IgD-negative memory B cell (primary cell): ENCODE data around the gene TTC34. TPM values are rescaled to one million over a fixed set of nuclear protein-coding genes. Genes with fewer than 3 reads are reported as not detected.
A peak's percentile ranks its signal among the peaks of the same experiment; 100 is the strongest.
"Not testable (repeated sequence)": the region's sequence is repeated elsewhere in the genome, so short reads cannot be mapped to it uniquely, and the experiment has no call there.

Experiments used
- H3K27ac Mint-ChIP-seq, 3 donors: one replicate each; pipeline ENCODE4 v1.8.0; 2020 to 2022; ENCODE audit warnings: mild to moderate bottlenecking in 3 of 3, mixed read lengths in 3 of 3, moderate library complexity in 1 of 3
- H3K27me3 Mint-ChIP-seq: one replicate; pipeline ENCODE4 v1.8.0; 2021; ENCODE audit warnings: mixed read lengths
- H3K36me3 Mint-ChIP-seq: one replicate; pipeline ENCODE4 v1.8.0; 2020; ENCODE audit warnings: mild to moderate bottlenecking, mixed read lengths
- H3K4me1 Mint-ChIP-seq, 3 donors: one replicate each; pipeline ENCODE4 v1.8.0; 2020 to 2022; ENCODE audit warnings: mixed read lengths in 3 of 3, mild to moderate bottlenecking in 1 of 3
- H3K4me3 Mint-ChIP-seq, 4 donors: one replicate each; pipeline ENCODE4 v1.8.0; 2020 to 2022; ENCODE audit warnings: mild to moderate bottlenecking in 4 of 4, mixed read lengths in 4 of 4, moderate library complexity in 3 of 4
- H3K9me3 Mint-ChIP-seq, 3 donors: one replicate each; pipeline ENCODE4 v1.8.0; 2020 to 2021; ENCODE audit warnings: mixed read lengths in 3 of 3, mild to moderate bottlenecking in 1 of 3
- polyA plus RNA-seq: library from polyadenylated mRNA; unstranded; fragments of 300-500 nt; fragmentation: Illumina TruSeq; gene quantifications from one replicate; pipeline ENCODE4 v1.2.3, GENCODE V29; 2021

Gene TTC34
- polyA plus RNA-seq, 1 donor from 2014 or later, result 0.06 TPM

- H3K27ac Mint-ChIP-seq, result no peak overlapping the region
- H3K36me3 Mint-ChIP-seq, result no peaks in the 10 kb centered on the region
- no peak overlapping the region for H3K4me3 Mint-ChIP-seq
Measured at GRCh38 chr1:2799811-2800663, 1.5 kb downstream of the TTC34 start.

GRCh38 chr1:2798958-2799357, 2.5 kb downstream of the TTC34 start:
- not testable (repeated sequence) for H3K4me1 Mint-ChIP-seq, H3K27me3 Mint-ChIP-seq, H3K27ac Mint-ChIP-seq, H3K36me3 Mint-ChIP-seq, H3K4me3 Mint-ChIP-seq
- peaks cover 3 to 13% (median 6%) of the 10 kb centered on the region in 3 donors for H3K9me3 Mint-ChIP-seq

More at GRCh38 chr1:2799811-2800663, 1.5 kb downstream of the TTC34 start:
- peaks cover 0 to 9% (median 6%) of the 10 kb centered on the region in 3 donors for H3K9me3 Mint-ChIP-seq
- H3K4me1 Mint-ChIP-seq, result peaks cover 0 to 3% (median 0%) of the 10 kb centered on the region in 3 donors
- peaks cover 2% of the 10 kb centered on the region for H3K27me3 Mint-ChIP-seq

DNA sequence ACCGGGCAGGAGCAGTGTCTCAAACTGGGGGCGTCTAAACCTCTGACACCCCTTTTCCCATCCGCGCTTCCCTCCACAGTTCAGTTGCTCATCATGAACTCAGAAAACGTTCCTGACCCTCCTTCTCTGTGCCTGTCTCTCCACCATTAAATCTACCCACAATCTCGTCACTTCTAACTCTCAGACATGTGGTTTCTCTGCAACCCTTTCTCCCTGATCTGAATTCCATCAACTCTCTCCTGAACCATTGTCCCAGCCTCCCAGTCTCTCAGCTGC, 3.8 kb downstream of the TTC34 start:
- Mint-ChIP-seq H3K4me3 (no peak overlapping the region), H3K27ac (no peak overlapping the region), H3K9me3 (peaks cover 9 to 23% (median 14%) of the 10 kb centered on the region in 3 donors), H3K36me3 (no peaks in the 10 kb centered on the region), H3K4me1 (peaks cover 0 to 3% (median 0%) of the 10 kb centered on the region in 3 donors), H3K27me3 (peaks cover 2% of the 10 kb centered on the region)

DNA sequence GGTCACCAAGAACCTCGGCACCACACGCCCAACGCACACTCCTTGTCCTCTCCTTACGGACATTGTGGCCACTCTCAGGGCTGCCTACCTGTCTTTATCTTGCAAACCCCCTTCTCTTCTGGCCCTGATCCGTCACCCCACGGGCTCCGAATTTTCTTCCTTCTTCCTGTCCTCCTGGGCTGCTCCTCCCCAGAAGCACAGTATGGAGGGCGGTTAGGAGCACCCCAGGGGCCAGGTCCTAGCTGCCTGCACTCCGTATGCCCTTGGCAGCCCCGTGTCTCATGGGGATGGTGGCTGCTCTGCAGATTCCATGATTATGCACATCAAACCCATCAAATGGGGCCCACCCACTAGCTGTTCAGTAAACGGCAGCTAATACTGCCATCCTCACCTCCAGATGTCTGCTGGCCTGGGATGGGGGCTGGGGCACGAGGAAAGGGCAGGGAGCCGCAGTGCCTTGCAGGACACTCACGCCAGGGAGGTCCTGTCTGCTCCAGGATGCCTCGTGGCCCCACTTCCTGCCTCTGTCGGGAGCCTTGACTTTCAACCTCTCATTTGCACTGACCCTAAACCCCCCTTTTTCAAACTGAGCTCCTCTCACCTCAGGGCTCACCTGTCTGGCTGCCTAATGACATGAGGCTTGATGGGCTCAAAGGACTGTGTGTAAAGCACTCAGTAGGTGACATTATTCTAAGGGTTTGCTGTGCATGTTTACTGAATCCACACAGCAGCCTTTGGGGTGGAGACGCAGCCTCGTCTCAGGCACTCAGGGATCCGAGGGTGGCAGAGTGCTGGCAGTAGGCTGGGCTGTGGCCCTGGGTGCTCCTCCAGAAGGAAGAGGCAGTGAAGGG, 4.4 kb downstream of the TTC34 start:
- H3K36me3 Mint-ChIP-seq, result no peaks in the 10 kb centered on the region
- H3K4me3 Mint-ChIP-seq, result peak overlapping the region in 1 of 4 donors; percentile 28
- peaks cover 5% of the 10 kb centered on the region for H3K27me3 Mint-ChIP-seq
- H3K4me1 Mint-ChIP-seq, result peaks cover 0 to 3% (median 0%) of the 10 kb centered on the region in 3 donors
- peaks cover 11 to 27% (median 19%) of the 10 kb centered on the region in 3 donors for H3K9me3 Mint-ChIP-seq
- no peak overlapping the region for H3K27ac Mint-ChIP-seq

DNA sequence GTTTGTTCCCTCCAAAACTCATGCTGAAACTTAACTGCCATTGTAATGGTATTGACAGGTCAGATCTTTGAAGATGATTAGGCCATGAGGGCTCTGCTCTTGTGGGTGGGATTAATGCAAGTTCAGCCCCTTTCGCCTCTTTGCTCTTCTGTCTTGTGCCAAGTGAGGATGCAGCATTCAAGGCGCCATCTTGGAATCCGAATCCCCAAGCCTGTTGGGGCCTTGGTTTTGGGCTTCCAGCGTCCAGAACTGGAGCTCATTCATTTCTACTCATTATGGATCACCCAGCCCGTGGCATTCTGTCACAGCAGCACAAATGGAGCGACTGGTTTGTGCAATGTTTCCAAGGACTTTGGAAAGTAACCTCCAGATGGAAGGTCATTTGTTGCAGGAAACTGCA, 5.6 kb downstream of the TTC34 start:
- Mint-ChIP-seq H3K27ac (no peak overlapping the region), H3K4me3 (no peak overlapping the region), H3K9me3 (peaks cover 11 to 31% (median 22%) of the 10 kb centered on the region in 3 donors), H3K27me3 (peaks cover 6% of the 10 kb centered on the region), H3K4me1 (peaks cover 0 to 3% (median 0%) of the 10 kb centered on the region in 3 donors), H3K36me3 (no peaks in the 10 kb centered on the region)

DNA sequence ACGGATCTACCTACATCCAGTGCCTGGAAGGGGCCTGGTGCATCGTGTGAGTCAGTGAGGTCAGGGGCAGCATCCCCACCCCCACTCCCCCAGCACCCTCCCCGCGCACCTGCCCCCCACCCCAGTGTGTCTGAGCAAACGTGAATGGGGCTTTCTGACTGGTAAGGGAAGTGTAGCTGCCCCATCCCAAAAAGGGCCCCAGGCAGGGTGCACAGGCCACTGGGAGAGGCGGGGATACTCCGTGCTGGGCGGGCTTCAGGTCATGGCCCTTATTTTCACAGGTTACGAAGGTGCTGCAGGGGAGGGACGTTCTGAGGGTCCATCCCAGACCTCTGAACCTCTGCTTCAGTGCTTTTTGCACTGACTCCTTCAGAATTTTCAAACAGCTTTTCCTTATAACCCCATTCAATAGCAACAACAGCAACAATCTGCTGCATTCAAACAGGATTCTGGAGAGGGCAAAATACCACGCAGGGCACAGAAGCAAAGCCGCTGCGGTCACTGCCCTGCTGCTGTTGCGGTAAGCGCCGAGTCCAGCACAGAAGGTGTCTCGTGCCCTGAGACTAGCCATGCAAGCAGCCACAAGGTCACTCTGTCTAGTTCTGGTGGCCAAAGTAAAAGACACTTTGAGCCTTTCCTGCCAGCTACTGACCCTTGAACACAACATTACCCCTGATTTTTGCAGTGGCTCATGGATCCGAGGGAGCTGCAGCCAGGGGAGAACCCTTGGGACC, 10.3 kb downstream of the TTC34 start:
- Mint-ChIP-seq H3K27ac (no peak overlapping the region), H3K27me3 (peaks cover 21% of the 10 kb centered on the region)

DNA sequence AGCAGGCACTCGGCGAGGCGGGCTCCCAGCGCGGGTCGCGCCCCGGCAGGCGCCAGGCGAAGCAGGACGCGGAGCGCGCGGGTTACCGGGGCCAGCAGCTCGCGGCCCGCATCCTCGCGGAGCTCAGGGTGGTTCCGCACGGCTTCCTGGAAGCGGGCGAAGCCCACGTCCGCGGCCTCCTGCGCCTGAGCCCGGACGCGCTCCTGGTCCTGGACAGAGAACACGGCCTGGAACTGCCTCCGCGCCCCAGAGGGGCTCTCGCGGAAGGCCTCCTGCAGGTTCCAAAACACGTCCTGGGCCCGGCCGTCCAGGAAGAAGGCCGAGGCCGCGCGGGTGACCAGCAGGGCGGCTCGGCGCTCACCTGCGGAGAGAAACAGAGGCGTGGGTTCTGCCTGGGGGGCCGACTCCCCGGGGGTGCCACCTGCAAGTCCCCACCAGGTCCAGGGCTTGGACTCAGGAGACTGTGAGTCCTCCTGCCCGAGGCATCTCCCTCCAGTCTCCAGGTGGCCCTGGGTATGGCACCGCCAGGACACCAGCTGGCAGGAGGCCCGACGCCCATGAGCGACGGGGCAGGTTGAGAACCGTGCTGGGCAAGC, 11.4 kb downstream of the TTC34 start:
- Mint-ChIP-seq H3K4me1 (peaks cover 0 to 2% (median 0%) of the 10 kb centered on the region in 3 donors), H3K4me3 (no peak overlapping the region), H3K36me3 (no peaks in the 10 kb centered on the region), H3K27ac (no peak overlapping the region), H3K9me3 (peaks cover 5 to 22% (median 21%) of the 10 kb centered on the region in 3 donors), H3K27me3 (peaks cover 21% of the 10 kb centered on the region)

More for the DNA sequence above, 10.3 kb downstream of the TTC34 start:
- Mint-ChIP-seq H3K4me3 (peak overlapping the region in 2 of 4 donors; percentile 33 to 77), H3K4me1 (peaks cover 0 to 2% (median 0%) of the 10 kb centered on the region in 3 donors), H3K9me3 (peaks cover 11 to 31% (median 22%) of the 10 kb centered on the region in 3 donors), H3K36me3 (no peaks in the 10 kb centered on the region)

GRCh38 chr1:2789164-2789985, 12.1 kb downstream of the TTC34 start:
- Mint-ChIP-seq H3K27me3 (peaks cover 21% of the 10 kb centered on the region), H3K36me3 (no peaks in the 10 kb centered on the region), H3K9me3 (peaks cover 5 to 21% (median 19%) of the 10 kb centered on the region in 3 donors), H3K4me1 (peaks cover 0 to 2% (median 0%) of the 10 kb centered on the region in 3 donors), H3K4me3 (no peak overlapping the region), H3K27ac (no peak overlapping the region)

DNA sequence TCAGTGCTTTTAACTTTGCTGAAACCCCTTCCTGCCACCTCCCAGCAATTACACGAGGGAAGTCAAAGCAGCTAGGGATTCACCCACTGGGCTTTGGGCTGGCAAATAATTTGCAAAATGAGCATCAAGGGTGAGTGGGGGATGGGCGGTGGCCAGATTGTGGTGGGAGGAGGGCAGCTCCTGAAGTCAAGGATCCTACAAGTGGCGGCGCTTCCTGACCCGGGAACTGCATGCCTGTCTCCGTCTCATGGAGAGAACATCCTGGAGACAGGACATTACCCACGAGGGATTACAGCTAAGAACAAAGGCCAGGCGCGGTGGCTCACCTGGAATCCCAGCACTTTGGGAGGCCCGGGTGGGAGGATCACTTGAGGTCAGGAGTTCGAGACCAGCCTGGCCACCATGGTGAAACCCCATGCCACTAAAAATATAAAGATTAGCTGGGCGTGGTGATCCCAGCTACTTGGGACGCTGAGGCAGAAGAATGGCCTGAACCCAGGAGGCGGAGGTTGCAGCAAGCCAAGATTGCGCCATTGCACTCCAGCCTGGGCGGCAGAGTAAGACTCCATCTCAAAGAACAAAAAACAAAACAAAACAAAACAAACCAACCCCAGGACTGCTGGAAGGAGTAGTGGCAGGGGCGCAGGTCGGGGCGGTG, 12.9 kb downstream of the TTC34 start:
- peaks cover 4 to 17% (median 17%) of the 10 kb centered on the region in 3 donors for H3K9me3 Mint-ChIP-seq
- H3K27ac Mint-ChIP-seq, result no peak overlapping the region
- no peak overlapping the region for H3K4me3 Mint-ChIP-seq
- no peaks in the 10 kb centered on the region for H3K36me3 Mint-ChIP-seq
- peaks cover 21% of the 10 kb centered on the region for H3K27me3 Mint-ChIP-seq
- H3K4me1 Mint-ChIP-seq, result peaks cover 0 to 2% (median 0%) of the 10 kb centered on the region in 3 donors

DNA sequence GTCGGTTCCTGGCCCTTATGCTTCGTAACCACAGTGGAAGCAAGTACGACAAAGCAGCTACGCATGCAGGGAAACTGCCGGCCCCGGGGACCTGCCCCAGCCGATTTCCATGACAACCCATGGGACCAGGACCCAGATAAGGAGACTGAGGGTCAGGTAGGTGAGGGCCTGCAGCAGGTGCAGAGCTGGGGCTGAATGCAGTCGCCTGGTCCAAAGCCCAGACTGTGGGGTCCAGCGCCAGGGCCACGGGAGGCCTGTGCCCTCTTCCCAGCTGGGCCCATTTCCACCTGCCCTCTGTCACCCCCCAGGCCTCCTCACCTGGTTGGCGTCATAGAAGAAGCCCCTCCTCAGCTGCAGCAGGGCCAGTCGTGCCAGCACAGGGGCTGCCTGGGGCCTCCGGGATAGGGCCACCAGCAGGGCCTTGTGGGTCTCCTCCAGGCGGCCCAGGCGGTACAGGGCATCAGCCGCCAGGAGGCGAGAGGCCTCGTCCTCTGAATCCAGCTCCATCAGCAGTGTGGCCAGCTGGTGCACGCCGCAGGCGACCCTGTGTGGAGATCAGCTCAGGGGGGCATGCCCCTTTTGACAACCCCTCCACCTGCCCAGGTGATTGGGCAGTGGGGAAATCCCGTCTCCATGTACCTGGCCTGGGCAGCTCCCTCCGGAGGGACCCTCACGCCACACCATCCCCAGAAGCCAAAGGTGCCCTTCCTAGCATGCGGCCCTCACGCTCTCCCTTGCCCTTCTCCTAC, 14.2 kb downstream of the TTC34 start:
- no peak overlapping the region for H3K4me3 Mint-ChIP-seq
- peak overlapping the region in 1 of 3 donors; percentile 81 for H3K27ac Mint-ChIP-seq
- peaks cover 0 to 2% (median 0%) of the 10 kb centered on the region in 3 donors for H3K4me1 Mint-ChIP-seq
- peaks cover 4 to 11% (median 5%) of the 10 kb centered on the region in 3 donors for H3K9me3 Mint-ChIP-seq
- H3K36me3 Mint-ChIP-seq, result no peaks in the 10 kb centered on the region
- peaks cover 20% of the 10 kb centered on the region for H3K27me3 Mint-ChIP-seq

GRCh38 chr1:2786329-2787162, 14.9 kb downstream of the TTC34 start:
- H3K4me3 Mint-ChIP-seq, result no peak overlapping the region
- H3K9me3 Mint-ChIP-seq, result peaks cover 5 to 12% (median 7%) of the 10 kb centered on the region in 3 donors
- H3K4me1 Mint-ChIP-seq, result peaks cover 0 to 2% (median 0%) of the 10 kb centered on the region in 3 donors
- H3K27ac Mint-ChIP-seq, result no peak overlapping the region
- no peaks in the 10 kb centered on the region for H3K36me3 Mint-ChIP-seq
- H3K27me3 Mint-ChIP-seq, result peaks cover 16% of the 10 kb centered on the region
